Kidney capillary endothelial cell (primary cell): Measurements from ENCODE around the gene FOXF2.

Experiments
- DNase-seq: peaks from one replicate; pipeline ENCODE4 v3.0.0-alpha.2; 2018; ENCODE audit warnings: low spot score

The FOXF2 gene

GRCh38 chr6:1379017-1379787 is 10.2 kb upstream of the FOXF2 start:
- no peak for DNase-seq

GRCh38 chr6:1379788-1380147 is 9.6 kb upstream of the FOXF2 start:
- no peak for DNase-seq

- DNase-seq = no peak
Observed at GRCh38 chr6:1380625-1381427, 8.6 kb upstream of the FOXF2 start.

- no peak for DNase-seq
Observed at GRCh38 chr6:1381481-1382330, 7.7 kb upstream of the FOXF2 start.

- no peak for DNase-seq
Observed at GRCh38 chr6:1382331-1382882, 7.0 kb upstream of the FOXF2 start.

- DNase-seq = no peak
Observed at GRCh38 chr6:1382883-1383728, 6.3 kb upstream of the FOXF2 start.

- DNase-seq = no peak
Observed at GRCh38 chr6:1383729-1384548, 5.4 kb upstream of the FOXF2 start.

- no peak for DNase-seq
Observed at GRCh38 chr6:1384549-1385128, 4.7 kb upstream of the FOXF2 start.

GRCh38 chr6:1385129-1386037 is 4.0 kb upstream of the FOXF2 start:
- no peak for DNase-seq

GRCh38 chr6:1386038-1386709 is 3.2 kb upstream of the FOXF2 start:
- no peak for DNase-seq

- DNase-seq = no peak
Observed at GRCh38 chr6:1387538-1387875, 1.9 kb upstream of the FOXF2 start.

GRCh38 chr6:1387876-1388629 is 1.3 kb upstream of the FOXF2 start:
- DNase-seq = no peak

GRCh38 chr6:1388630-1389368 is 577 bp upstream of the FOXF2 start:
- no peak for DNase-seq

- no peak for DNase-seq
Observed at GRCh38 chr6:1390133-1390945, 963 bp downstream of the FOXF2 start.

- no peak for DNase-seq
Observed at GRCh38 chr6:1390946-1391799, 1.8 kb downstream of the FOXF2 start.
